GM19438 (cell line): ENCODE results near the gene RAVER2.

ENCODE experiments used
- ATAC-seq: cut with Tn5 transposase; IDR thresholded peaks from one replicate; pipeline ENCODE4 v1.9.1; 2021; ENCODE audit warnings: low read depth; ENCODE audit not compliant: unreplicated experiment

Gene RAVER2

DNA sequence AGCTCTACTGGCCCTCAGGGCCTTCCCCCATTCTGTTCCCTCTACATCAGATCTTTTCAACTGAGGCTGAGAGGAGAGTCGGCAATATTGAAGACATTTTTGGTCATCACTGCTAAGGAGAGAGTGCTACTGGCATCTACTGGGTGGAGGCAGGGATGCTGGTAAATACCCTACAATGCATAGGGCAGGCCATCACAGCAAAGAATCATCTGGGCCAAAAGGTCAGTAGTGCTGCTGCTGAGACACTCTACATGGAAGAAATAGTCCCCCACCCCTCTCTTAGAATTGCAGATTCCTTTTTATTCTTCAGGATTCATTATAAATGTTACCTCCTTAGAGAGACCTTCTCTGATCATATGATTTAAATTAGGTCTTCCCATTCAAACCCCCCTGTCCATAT lies 127.2 kb downstream of the RAVER2 start:
- no peak for ATAC-seq

- ATAC-seq, result no peak
Observed at GRCh38 chr1:64873576-64873975, 128.7 kb downstream of the RAVER2 start.

- ATAC-seq, result no peak
Observed at GRCh38 chr1:64874666-64875065, 129.8 kb downstream of the RAVER2 start.

GRCh38 chr1:64875101-64875500 lies 130.2 kb downstream of the RAVER2 start:
- ATAC-seq, result no peak

- no peak for ATAC-seq
Observed at GRCh38 chr1:64875606-64876005, 130.7 kb downstream of the RAVER2 start.

GRCh38 chr1:64877151-64877550 lies 132.3 kb downstream of the RAVER2 start:
- no peak for ATAC-seq

- ATAC-seq, result no peak
Observed at GRCh38 chr1:64877598-64877997, 132.7 kb downstream of the RAVER2 start.

DNA sequence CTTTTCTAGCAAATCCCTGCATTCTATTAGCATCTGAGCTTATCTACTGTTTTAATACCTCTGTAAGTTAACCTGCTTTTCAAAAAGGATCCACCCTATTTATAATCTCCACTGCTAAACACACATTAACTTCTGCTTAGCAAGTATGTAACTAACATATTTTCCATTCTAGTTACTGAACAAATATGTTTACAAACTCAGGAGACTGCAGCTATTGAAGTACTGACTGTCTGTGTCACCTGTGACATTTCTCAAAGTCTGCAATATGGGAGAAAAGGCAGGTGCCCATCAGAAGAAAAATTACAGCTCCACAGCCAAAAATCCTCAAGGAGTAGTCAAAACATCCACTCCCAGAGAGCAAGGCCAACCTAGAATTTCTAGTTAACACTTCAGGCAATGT lies 133.2 kb downstream of the RAVER2 start:
- no peak for ATAC-seq

DNA sequence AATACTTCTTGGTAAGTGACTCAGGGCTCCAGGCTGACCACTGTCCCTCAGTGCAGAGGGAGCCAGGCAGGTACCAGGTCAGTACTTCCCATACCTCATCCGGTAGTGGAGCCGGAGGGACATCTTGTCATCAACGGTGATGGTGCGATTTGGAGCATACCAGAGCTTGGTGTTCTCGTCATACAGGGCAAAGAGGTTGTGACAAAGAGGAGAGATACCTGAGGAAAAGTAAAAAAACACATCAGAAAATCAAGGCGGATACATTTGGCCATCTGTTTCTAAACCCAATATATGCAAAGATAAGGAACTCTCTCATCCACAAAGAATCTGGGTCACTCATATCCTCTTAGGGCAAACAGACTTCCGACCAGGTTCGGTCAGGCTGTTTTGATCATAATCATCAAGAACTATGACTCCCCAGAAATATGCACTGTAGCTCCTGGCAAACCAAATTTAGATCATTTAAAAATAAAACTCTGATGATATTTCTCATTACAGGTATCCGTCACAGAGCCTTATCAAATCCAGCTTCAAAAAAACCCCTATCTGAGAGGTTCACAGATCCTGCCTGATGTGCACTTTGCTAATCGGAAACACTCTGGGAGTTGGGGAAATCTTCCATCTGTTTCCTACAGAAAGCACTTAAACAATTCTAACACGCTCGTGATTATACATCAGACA lies 134.2 kb downstream of the RAVER2 start:
- no peak for ATAC-seq

DNA sequence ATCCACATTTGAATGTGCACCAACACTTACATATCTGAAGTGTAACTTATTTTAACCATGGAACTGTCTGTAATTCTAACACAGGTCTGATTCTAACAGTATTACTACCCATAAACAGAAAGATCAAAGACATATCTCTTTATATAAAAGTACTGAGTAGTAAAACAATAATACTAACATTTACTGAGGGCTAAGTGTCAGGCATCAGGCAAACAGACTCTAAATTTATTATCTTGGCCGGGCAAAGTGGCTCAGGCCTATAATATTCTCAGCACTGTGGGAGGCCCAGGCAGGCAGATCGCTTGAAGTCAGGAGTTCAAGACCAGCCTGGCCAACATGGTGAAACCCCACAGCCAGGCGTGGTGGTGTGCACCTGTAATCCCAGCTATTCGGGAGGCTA lies 135.6 kb downstream of the RAVER2 start:
- ATAC-seq, result no peak

GRCh38 chr1:64881281-64881680 lies 136.4 kb downstream of the RAVER2 start:
- no peak for ATAC-seq
